Prostate gland (tissue), 2 donors: ENCODE measurements around the gene TMEM208. TPM values are rescaled to one million over a fixed set of nuclear protein-coding genes. Genes with fewer than 3 reads are reported as not detected.

Source experiments
- DNase-seq: peaks from one replicate; pipeline ENCODE4 v3.0.0-alpha.2; 2019; ENCODE audit warnings: low spot score
- H3K27ac ChIP-seq, 2 donors: fragments of 200-600 bp; sonication (generic); 2 replicates each; pipeline ENCODE4 v1.5.1; 2017 to 2019
- H3K27me3 ChIP-seq: fragments of 200-600 bp; sonication (generic); replicated peaks from 2 replicates; pipeline ENCODE4 v1.5.1; 2019; ENCODE audit not compliant: insufficient read depth
- H3K36me3 ChIP-seq, 2 donors: fragments of 200-600 bp; sonication (generic); 1 replicate in 1 of 2; 2 replicates in 1 of 2; pipeline versions ENCODE4 v1.5.1 to v1.8.1; 2017 to 2019
- H3K4me1 ChIP-seq: fragments of 200-600 bp; sonication (generic); replicated peaks from 2 replicates; pipeline ENCODE4 v1.5.1; 2019
- H3K4me3 ChIP-seq, 2 donors: fragments of 200-600 bp; sonication (generic); 2 replicates each; pipeline ENCODE4 v1.5.1; 2017 to 2019
- H3K9me3 ChIP-seq: fragments of 200-600 bp; sonication (generic); 2 replicates; pipeline ENCODE4 v1.5.1; 2017
- CTCF ChIP-seq, 4 experiments: fragments of 200-600 bp in 2 of 4; fragments of 450-650 bp in 2 of 4; sonication (generic) in 2 of 4; IDR thresholded peaks; 1 replicate in 3 of 4; 2 replicates in 1 of 4; pipeline ENCODE4 v1.5.1; 2016 to 2019; ENCODE audit warnings: antibody characterized with exemption in 4 of 4, mild to moderate bottlenecking in 2 of 4, moderate library complexity in 2 of 4
- POLR2A ChIP-seq: fragments of 450-650 bp; IDR thresholded peaks from one replicate; pipeline ENCODE4 v1.6.1; 2016; ENCODE audit warnings: antibody characterized with exemption, mild to moderate bottlenecking
- POLR2AphosphoS5 ChIP-seq: sonication (generic); formaldehyde crosslinking; IDR thresholded peaks from one replicate; pipeline ENCODE4 v1.6.1; 2017; ENCODE audit warnings: antibody characterized with exemption
- WGBS: methylation state at CpG from one replicate; pipeline ENCODE4 v1.1.5; 2018; 5-methylcytosine and 5-hydroxymethylcytosine counted together
- intact Hi-C: fragments of 100-400 bp; cut with DNase I; formaldehyde crosslinking; loops from one replicate; pipeline ENCODE4 v1.14.2; 2022
- total RNA-seq, 2 donors: library from RNA; depleted of rRNA; stranded (reverse); fragments of >200 nt; gene quantifications; one replicate each; pipeline ENCODE4 v1.1.0, GENCODE V29; 2016

Gene TMEM208
- total RNA-seq, 2 donors from 2014 or later = 39.1 to 57.1 TPM

DNA sequence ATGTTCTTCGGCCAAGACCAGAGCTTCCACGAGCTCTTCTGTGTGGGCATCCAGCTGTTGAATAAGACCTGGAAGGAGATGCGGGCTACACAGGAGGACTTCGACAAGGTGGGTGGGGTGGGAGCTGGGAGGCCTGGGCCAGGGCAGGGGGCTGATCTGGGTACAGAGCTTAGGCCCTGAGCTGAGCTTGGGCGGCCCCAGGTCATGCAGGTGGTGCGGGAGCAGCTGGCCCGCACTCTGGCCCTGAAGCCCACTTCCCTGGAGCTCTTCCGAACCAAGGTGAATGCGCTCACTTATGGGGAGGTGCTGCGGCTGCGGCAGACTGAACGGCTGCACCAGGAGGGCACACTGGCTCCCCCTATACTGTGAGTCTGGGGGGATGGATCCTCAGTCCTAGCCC lies 24.5 kb upstream of the TMEM208 start:
- DNase-seq = no peak
- Histone ChIP-seq H3K27me3 (no peaks in the 10 kb centered on the region), H3K4me3 (no peak overlapping the region), H3K9me3 (no peaks in the 10 kb centered on the region), H3K4me1 (peaks cover 6% of the 10 kb centered on the region), H3K27ac (no peak overlapping the region), H3K36me3 (peaks cover 0 to 12% of the 10 kb centered on the region in 2 donors)
- WGBS = 88% methylated on average over 6 of the region's 12 CpGs
- no peak for TF ChIP-seq CTCF (IDR thresholded peaks at IDR 0.05)
- intact Hi-C loops = no loop called here

GRCh38 chr16:67202956-67203493 lies 23.9 kb upstream of the TMEM208 start:
- H3K36me3 ChIP-seq = peaks cover 0 to 12% of the 10 kb centered on the region in 2 donors
- no peak for DNase-seq
- peaks cover 6% of the 10 kb centered on the region for H3K4me1 ChIP-seq
- intact Hi-C loops = no loop called here
- H3K27me3 ChIP-seq = no peaks in the 10 kb centered on the region
- no peak overlapping the region for H3K4me3 ChIP-seq
- WGBS = 88% methylated on average over 23 of the region's 23 CpGs
- no peaks in the 10 kb centered on the region for H3K9me3 ChIP-seq
- H3K27ac ChIP-seq = no peak overlapping the region
- TF ChIP-seq CTCF (IDR thresholded peaks at IDR 0.05) (no peak), POLR2AphosphoS5 (no peak), POLR2A (no peak)

GRCh38 chr16:67204076-67204475 lies 22.9 kb upstream of the TMEM208 start:
- intact Hi-C loops = no loop called here
- Histone ChIP-seq H3K27ac (no peak overlapping the region), H3K27me3 (no peaks in the 10 kb centered on the region), H3K4me3 (no peak overlapping the region), H3K9me3 (no peaks in the 10 kb centered on the region), H3K36me3 (peaks cover 0 to 12% of the 10 kb centered on the region in 2 donors), H3K4me1 (no peaks in the 10 kb centered on the region)
- DNase-seq = no peak
- TF ChIP-seq POLR2AphosphoS5 = no peak
- TF ChIP-seq CTCF (IDR thresholded peaks at IDR 0.05) = no peak
- no peak for TF ChIP-seq POLR2A
- WGBS = 72% methylated on average over 4 of the region's 4 CpGs

DNA sequence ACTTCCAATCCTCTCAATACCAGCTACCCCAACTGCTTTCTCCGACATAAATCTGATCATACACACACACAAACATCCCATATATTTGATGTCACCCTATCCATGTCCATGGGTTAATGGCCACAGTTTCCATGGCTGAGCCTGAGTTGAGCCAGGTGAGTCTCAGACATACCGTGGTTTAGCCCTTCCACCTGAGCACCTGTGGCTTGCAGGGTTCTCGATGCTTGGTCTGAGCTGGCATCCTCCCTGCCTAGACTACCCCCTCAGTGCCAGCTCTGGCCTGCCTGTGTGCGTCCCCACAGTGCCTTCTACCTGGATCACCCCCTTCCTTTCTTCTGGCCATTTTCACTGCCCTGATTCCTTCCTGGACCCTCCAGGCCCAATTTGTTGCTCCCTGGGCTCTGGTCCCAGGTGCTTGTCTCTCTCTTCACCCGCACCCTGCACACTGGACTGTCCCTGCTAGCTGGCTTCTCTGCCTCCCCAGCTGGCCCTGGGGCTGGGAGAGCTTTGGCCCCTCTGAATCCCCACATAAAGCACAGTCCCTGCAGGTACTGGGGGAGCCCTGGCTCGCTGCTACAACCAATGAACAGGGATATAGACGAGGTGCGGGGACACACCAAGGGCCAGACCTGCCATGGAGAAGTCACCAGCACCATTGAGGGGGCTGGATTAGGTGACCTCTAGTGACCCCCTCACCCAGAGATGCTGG lies 20.6 kb upstream of the TMEM208 start:
- H3K36me3 ChIP-seq = peaks cover 0 to 12% of the 10 kb centered on the region in 2 donors
- no peak overlapping the region for H3K27ac ChIP-seq
- no peaks in the 10 kb centered on the region for H3K4me1 ChIP-seq
- no peak for DNase-seq
- no peaks in the 10 kb centered on the region for H3K27me3 ChIP-seq
- no peak overlapping the region for H3K4me3 ChIP-seq
- no peaks in the 10 kb centered on the region for H3K9me3 ChIP-seq
- intact Hi-C loops = no loop called here
- 94% methylated on average over 8 of the region's 8 CpGs for WGBS
- TF ChIP-seq CTCF (IDR thresholded peaks at IDR 0.05) (no peak), POLR2A (no peak), POLR2AphosphoS5 (no peak)

DNA sequence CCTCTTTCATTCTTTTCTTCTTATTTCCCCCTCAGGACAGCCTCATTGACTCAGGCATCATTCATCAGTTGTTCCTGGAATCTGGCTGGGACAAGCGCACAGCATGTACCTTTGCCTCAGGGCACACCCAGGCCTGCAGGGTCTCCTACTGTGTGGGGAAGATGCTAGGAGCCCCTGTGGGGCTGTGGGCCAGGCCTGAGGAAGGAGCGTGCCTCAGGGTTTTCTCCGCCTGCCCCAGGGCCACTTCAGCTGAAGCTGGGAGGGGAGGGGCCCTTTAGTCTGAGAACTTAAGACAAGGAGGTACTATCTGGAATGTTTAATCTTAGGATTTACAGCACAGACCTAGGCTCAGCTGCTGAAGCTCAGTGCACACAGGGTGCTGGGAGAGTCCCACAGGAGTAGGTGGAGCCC lies 20.1 kb upstream of the TMEM208 start:
- no peak for TF ChIP-seq POLR2A
- TF ChIP-seq POLR2AphosphoS5 = no peak
- no peak for TF ChIP-seq CTCF (IDR thresholded peaks at IDR 0.05)
- peaks cover 0 to 9% of the 10 kb centered on the region in 2 donors for H3K36me3 ChIP-seq

More for the DNA sequence above, 20.1 kb upstream of the TMEM208 start:
- Histone ChIP-seq H3K9me3 (no peaks in the 10 kb centered on the region), H3K27ac (no peak overlapping the region), H3K4me1 (no peaks in the 10 kb centered on the region), H3K4me3 (no peak overlapping the region), H3K27me3 (no peaks in the 10 kb centered on the region)
- intact Hi-C loops = no loop called here
- 93% methylated on average over 3 of the region's 3 CpGs for WGBS
- DNase-seq = no peak
